HL-60 (cell line): ENCODE data around the gene PPP1R9B.

Experiments
- DNase-seq, 2 experiments: peaks; one replicate each; pipeline ENCODE4 v3.0.0-alpha.2; 2010 to 2020; ENCODE audit warnings: low read depth in 1 of 2, low spot score in 1 of 2
- H3K27ac ChIP-seq: fragments of 250-450 bp; sonication (Bioruptor Pico); replicated peaks from 2 replicates; pipeline ENCODE4 v1.5.1; 2020; ENCODE audit warnings: mild to moderate bottlenecking, moderate library complexity
- H3K27me3 ChIP-seq: fragments of 250-450 bp; sonication (Bioruptor Pico); 2 replicates; pipeline ENCODE4 v1.5.1; 2021; ENCODE audit warnings: mild to moderate bottlenecking, moderate library complexity; ENCODE audit not compliant: insufficient read depth, poor library complexity, severe bottlenecking
- H3K4me3 ChIP-seq: replicated peaks from 2 replicates; pipeline ENCODE4 v1.5.1; 2011; ENCODE audit warnings: mild to moderate bottlenecking, control low read depth, low read length; ENCODE audit not compliant: insufficient read depth
- GABPA ChIP-seq: IDR thresholded peaks from 2 replicates; pipeline ENCODE4 v1.6.1; 2012; ENCODE audit warnings: low read depth
- POLR2AphosphoS5 ChIP-seq: IDR thresholded peaks from 2 replicates; pipeline ENCODE4 v1.6.1; 2012; ENCODE audit warnings: low read depth
- SPI1 ChIP-seq: IDR thresholded peaks from 2 replicates; pipeline ENCODE4 v1.6.1; 2012; ENCODE audit warnings: low read depth, mild to moderate bottlenecking, borderline replicate concordance
- TF ChIP-seq, protein P1 (sequence below): IDR thresholded peaks from 2 replicates; pipeline ENCODE4 v1.6.1; 2012; ENCODE audit warnings: low read depth; ENCODE audit not compliant: insufficient replicate concordance
- TF ChIP-seq, protein P2 (sequence below): IDR thresholded peaks from one replicate; pipeline ENCODE4 v1.5.1; 2011; ENCODE audit warnings: low read length, control low read depth, inconsistent platforms; ENCODE audit not compliant: insufficient read depth

Gene PPP1R9B

DNA sequence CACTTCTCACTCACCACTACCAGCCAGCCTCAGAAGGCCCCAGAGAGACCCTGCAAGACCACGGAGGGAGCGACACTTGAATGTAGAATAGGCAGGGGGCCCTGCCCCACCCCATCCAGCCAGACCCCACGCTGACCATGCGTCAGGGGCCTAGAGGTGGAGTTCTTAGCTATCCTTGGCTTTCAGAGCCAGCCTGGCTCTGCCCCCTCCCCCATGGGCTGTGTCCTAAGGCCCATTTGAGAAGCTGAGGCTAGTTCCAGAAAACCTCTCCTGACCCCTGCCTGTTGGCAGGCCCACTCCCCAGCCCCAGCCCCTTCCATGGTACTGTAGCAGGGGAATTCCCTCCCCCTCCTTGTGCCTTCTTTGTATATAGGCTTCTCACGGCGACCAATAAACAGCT lies 60.4 kb downstream of the PPP1R9B start:
- peaks cover 18% of the 10 kb centered on the region for H3K27me3 ChIP-seq
- TF ChIP-seq SPI1 (no peak), POLR2AphosphoS5 (no peak), GABPA (no peak)
- TF ChIP-seq, protein P1, sequence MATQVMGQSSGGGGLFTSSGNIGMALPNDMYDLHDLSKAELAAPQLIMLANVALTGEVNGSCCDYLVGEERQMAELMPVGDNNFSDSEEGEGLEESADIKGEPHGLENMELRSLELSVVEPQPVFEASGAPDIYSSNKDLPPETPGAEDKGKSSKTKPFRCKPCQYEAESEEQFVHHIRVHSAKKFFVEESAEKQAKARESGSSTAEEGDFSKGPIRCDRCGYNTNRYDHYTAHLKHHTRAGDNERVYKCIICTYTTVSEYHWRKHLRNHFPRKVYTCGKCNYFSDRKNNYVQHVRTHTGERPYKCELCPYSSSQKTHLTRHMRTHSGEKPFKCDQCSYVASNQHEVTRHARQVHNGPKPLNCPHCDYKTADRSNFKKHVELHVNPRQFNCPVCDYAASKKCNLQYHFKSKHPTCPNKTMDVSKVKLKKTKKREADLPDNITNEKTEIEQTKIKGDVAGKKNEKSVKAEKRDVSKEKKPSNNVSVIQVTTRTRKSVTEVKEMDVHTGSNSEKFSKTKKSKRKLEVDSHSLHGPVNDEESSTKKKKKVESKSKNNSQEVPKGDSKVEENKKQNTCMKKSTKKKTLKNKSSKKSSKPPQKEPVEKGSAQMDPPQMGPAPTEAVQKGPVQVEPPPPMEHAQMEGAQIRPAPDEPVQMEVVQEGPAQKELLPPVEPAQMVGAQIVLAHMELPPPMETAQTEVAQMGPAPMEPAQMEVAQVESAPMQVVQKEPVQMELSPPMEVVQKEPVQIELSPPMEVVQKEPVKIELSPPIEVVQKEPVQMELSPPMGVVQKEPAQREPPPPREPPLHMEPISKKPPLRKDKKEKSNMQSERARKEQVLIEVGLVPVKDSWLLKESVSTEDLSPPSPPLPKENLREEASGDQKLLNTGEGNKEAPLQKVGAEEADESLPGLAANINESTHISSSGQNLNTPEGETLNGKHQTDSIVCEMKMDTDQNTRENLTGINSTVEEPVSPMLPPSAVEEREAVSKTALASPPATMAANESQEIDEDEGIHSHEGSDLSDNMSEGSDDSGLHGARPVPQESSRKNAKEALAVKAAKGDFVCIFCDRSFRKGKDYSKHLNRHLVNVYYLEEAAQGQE = no peak
- TF ChIP-seq, protein P2, sequence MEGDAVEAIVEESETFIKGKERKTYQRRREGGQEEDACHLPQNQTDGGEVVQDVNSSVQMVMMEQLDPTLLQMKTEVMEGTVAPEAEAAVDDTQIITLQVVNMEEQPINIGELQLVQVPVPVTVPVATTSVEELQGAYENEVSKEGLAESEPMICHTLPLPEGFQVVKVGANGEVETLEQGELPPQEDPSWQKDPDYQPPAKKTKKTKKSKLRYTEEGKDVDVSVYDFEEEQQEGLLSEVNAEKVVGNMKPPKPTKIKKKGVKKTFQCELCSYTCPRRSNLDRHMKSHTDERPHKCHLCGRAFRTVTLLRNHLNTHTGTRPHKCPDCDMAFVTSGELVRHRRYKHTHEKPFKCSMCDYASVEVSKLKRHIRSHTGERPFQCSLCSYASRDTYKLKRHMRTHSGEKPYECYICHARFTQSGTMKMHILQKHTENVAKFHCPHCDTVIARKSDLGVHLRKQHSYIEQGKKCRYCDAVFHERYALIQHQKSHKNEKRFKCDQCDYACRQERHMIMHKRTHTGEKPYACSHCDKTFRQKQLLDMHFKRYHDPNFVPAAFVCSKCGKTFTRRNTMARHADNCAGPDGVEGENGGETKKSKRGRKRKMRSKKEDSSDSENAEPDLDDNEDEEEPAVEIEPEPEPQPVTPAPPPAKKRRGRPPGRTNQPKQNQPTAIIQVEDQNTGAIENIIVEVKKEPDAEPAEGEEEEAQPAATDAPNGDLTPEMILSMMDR = no peak
- H3K4me3 ChIP-seq = no peak overlapping the region
- no peak overlapping the region for H3K27ac ChIP-seq
- no peak for DNase-seq

DNA sequence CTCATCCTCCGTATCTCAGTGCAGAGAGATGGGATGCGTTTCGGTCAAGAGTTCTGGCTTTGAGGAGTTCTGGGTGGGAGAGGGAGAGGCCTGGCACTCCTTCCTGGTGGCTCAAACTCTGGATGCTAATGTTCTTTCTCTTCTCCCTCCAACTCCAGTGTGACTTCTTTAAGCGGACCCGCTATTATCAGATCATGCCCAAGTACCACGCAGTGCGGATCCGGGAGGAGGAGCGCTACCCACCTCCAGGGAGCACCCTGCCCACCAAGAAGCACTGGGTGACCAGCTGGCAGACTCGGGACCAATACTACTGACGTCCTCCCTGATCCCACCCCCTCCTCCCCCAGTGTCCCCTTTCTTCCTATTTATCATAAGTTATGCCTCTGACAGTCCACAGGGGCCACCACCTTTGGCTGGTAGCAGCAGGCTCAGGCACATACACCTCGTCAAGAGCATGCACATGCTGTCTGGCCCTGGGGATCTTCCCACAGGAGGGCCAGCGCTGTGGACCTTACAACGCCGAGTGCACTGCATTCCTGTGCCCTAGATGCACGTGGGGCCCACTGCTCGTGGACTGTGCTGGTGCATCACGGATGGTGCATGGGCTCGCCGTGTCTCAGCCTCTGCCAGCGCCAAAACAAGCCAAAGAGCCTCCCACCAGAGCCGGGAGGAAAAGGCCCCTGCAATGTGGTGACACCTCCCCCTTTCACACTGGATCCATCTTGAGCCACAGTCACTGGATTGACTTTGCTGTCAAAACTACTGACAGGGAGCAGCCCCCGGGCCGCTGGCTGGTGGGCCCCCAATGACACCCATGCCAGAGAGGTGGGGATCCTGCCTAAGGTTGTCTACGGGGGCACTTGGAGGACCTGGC lies 61.3 kb downstream of the PPP1R9B start:
- Histone ChIP-seq H3K27me3 (peaks cover 11% of the 10 kb centered on the region), H3K27ac (no peak overlapping the region), H3K4me3 (no peak overlapping the region)
- DNase-seq = no peak
- TF ChIP-seq POLR2AphosphoS5 (no peak), GABPA (no peak), SPI1 (no peak)
- TF ChIP-seq, protein P1 = no peak
- TF ChIP-seq, protein P2 = no peak

DNA sequence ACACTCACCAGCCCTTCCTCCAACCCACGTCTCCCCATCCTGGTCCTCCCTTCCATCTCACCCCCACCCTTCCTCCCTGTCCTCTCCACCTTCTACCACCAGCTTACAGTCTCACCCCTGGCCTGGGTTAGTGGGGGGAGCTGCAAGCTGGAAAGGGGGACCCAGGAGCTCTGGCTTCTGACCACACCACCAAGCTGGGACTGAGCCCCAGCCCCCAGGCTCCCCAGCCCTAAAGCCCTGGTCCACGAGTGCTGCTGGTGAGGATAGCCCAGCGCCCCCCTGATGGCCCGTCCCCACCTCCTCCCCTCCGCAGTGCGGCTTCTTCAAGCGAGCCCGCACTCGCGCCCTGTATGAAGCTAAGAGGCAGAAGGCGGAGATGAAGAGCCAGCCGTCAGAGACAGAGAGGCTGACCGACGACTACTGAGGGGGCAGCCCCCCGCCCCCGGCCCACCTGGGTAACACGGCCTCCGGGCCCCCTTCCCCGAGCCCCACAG lies 62.5 kb downstream of the PPP1R9B start:
- H3K4me3 ChIP-seq = no peak overlapping the region
- TF ChIP-seq POLR2AphosphoS5 (no peak), SPI1 (no peak), GABPA (no peak)
- TF ChIP-seq, protein P2 = no peak
- TF ChIP-seq, protein P1 = no peak
- no peak for DNase-seq
- H3K27ac ChIP-seq = no peak overlapping the region
- peaks cover 6% of the 10 kb centered on the region for H3K27me3 ChIP-seq
